Measurements from ENCODE around the gene DNAJC16.

The DNAJC16 gene

DNA sequence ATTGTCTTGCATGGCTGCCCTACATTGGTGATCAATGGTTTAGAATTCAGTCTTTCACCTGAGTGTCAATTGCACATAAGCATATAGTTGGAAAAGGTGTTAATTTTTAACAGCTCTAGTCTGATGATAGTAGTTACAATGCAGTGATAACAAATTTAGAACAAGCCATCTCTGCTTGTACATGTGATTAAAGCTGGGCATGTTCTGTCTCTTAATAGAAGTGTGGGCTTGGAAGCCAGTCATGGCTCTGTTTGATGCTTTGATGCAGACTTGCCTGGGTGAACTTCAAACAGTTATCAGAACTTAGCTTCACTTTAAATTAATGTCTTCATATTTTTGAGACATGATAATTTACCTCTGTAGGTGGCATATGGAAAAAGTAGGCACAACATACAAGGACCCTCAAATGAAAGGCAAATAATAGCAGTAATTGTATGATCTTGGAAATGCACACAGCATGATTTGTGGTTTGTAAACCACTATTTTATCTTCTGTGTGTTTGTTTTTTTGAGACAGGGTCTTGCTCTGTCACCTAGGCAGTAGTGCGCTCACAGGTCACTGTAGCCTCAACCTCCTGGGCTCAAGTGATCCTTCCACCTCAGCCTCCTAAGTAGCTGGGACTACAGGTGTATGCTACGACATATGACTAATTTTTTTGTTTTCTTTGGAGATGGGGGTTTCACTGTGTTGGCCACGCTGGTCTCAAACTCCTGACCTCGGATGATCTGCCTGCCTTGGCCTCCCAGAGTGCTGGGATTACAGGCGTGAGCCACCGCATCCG is 94.4 kb downstream of the DNAJC16 start:
- DNase-seq (ENCODE audit: low spot score) = no peak

DNA sequence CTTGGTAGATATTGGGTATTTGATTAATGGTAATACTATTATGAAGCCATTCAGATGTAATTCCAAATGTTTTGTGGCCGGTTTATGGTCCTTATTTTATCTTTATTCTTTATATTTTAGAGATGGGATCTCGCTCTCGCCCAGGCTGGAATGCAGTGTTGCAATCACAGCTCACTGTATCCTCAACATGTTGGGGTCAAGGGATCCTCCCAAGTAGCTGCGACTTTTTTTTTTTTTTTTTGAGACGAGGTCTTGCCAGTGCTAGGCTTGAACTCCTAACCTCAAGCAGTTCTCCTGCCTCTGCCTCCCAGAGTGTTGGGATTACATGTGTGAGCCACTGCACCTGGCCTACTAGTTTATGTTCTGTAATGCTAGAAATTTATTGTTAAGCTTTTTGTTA is 95.3 kb downstream of the DNAJC16 start:
- DNase-seq (ENCODE audit: low spot score) = no peak

DNA sequence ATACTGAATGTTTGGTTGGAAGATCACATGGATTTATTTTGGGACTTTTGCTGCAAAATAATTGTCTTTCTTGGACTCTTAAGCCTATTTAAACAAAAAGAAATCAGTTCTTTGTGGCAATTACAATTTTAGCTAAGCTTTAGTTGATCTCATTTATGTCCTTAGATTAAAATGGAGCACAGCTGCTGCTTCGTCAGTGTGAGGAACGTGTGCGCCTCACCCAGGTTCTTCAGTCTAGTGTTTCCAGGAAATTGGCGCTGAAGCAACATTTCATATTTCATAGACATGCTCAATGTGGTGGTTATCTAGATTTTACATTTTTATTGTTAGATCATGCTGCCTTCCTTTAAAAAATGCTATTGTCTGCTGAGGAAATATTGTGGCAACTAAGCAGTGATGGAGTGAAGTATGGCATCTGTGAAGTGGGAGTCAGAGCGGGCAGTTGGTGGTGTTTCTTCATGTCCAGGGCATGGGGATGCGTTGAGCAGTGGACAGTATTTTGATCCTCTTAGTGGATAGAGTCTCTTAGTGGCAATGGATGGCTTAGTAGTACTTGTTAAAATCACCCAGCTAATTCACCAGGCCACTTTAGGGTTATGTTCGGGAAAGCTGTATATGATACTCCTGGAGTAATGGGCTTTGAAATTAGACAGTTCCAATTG is 96.2 kb downstream of the DNAJC16 start:
- no peak for DNase-seq (ENCODE audit: low spot score)

DNA sequence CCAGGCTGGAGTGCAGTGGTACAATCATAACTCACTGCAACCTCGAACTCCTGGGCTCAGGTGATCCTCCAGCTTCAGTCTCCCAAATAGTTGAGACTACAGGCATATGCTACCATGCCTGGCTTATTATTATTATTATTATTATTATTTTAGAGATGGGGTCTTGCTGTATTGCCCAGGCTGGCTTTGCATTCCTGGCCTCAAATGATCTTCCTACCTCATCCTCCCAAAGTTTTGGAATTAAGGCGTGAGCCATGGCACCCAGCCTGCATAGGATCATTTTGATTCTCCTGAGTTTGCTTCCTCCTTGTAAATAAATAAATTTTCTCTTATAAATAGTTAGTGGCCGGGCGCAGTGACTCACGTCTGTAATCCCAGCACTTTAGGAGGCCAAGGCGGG is 96.8 kb downstream of the DNAJC16 start:
- no peak for DNase-seq (ENCODE audit: low spot score)

GRCh38 chr1:15624133-15624714 is 97.6 kb downstream of the DNAJC16 start:
- no peak for DNase-seq (ENCODE audit: low spot score)

DNA sequence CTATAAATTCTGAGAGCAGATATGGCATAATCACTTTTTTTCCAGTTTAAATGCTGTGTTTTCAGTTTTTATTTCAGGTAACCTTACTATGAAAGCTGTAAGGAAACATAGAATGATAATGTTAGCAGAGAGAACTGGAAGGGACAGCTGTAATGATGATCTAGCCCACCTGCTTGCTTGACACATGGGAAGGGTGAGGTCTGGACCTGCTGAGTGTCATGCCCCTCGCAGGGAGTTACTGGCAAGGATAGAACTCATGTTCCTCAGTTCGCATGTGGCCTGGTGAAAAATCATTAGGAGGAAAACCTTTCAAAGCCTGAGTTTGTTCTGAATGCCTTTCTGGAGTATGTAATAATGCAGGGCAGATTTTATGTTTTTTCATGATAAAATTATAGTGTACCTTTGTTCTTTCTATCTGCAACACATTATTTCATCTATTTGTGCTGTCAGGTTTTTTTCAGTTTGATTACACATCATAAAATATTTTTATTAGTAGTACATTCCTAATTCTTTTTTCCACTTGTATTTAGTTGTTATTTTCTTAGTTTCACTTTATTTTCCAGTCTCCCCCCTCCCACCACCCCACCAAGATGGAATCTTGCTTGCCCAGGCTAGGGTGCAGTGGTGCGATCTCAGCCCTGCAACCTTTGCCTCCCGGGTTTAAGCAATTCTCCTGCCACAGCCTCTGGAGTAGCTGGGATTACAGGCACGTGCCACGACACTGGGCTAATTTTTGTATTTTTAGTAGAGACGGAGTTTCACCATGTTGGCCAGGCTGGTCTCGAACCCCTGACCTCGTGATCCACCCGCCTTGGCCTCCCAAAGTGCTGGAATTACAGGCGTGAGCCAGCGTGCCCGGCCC is 98.6 kb downstream of the DNAJC16 start:
- no peak for DNase-seq (ENCODE audit: low spot score)

All from CD4-positive, alpha-beta T cell treated with Interleukin-6 at 100 ng/mL for 8 hours (primary cell).